ENCODE measurements around the gene MRGPRF.
"Not testable (repeated sequence)": the region's sequence is repeated elsewhere in the genome, so short reads cannot be mapped to it uniquely, and the experiment has no call there.

Gene MRGPRF

DNA sequence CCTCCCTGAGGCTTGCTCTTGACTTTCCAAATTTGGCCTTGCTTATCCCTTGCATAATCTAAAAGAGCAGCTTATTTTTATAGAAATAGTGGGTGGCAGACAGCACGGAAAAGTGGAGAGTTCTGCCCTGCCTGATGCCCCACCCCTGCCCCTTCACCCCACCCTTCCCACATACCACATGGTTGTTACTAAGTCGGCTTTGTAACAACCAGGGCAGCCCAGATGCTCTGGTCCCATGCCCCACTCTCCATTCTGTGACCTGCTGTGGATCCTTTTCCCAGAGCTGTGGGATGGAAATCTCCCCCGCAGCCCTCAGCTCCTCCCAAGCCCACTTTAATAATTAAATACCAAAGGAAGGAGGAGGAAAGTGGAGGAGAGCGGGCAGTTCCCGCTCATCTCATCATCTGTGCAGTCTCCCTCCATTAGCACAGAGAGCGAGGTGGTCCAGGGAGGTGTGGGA is 10.9 kb downstream of the MRGPRF start:
- no peak for DNase-seq

DNA sequence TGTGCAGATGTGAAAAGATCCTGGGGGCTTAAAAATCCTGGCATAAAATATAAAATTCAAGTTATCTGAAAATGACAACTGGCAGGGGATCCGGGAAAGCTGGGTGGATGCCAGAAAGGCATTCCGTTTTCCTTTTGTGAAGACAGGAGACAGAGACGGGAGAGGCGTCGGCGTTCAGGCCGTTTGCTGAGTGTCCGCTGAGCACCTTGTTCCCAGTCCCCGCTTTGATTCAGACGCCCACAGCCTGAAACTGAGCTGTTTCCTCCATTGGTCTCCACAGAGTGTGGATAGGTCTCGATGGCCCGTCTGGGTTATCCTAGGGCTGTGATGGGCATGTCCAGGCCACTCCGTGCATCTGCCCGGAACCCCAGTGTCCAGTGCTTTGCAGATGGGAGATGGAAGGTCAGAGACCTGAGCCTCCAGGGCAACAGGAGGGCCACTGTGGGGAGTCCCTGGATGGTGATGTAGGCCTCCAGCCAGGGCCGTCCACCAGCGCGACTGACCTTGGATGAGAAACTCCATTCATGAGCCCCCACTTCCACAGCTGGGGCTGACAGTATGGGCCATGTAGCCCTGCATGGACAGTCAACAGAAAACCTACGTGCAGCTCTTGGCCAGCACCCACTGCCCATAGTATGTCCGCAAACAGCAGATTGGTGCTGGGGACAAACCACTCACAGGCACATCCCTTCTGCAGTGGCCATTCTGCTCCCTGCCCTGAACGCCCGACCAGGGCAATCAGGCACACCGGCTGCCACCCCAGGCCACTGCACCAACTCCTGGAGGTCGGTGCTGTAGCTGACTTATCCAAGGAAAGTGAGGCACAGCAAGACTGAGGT is 11.6 kb downstream of the MRGPRF start:
- DNase-seq = no peak

DNA sequence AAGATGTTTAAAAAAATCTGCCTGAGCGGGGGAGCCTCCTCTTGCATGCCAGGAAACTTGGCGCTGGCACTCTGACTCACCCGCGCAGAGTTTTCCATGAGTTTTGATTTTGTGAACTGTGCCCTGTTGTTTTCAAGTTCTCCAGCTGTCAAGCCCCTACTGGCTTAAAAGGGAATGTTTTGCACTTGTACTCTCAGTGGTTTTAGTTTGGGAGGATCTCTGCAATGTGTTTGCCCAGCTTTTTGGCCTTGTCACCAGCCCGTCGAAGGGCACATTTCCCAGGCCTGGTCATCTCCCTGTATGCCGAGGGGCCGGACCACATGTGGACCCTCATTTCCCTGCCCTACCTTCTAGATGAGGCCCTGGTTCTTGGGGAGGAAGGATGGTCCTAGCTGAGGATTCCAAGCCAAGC is 12.2 kb downstream of the MRGPRF start:
- DNase-seq = no peak

DNA sequence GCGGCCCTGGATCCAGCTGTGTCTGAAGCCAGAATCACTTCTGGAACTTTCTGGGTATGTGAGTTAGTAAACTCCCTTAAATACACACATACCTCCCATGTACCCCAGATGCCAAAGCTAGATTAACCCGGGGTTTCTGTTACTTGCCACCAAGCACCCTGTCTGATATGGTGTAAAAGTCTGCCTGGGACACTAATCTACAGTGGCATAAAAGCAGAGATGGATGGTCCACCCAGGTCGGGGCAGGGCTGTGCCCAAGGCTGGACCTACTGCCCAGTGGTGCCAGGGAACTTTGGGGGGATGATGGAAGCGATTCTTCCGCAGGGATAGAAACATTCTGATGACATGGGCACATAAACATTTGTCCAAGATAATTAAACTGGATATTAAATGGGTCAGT is 12.7 kb downstream of the MRGPRF start:
- no peak for DNase-seq

DNA sequence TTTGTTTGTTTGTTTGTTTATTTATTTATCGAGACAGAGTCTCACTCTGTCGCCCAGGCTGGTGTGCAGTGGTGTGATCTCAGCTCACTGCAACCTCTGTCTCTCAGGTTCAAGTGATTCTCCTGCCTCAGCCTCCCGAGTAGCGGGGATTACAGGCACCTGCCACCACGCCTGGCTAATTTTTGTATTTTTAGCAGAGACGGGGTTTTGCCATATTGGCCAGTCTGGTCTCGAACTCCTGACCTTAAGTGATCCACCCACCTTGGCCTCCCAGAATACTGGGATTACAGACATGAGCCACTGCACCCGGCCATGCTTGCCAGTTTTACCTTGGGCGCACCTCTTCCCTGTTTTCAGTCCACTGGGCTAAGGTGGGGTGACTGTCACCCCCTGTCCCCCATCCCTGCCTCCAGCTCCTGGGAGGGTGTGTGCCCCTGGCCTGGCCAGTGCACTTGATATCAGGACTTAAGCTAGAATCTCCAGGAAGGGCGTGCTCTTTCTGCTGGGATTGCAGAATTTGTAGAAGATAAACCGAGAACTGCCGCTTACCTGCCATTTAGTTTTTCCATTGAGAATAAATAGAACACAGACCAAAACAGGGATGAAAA is 13.2 kb downstream of the MRGPRF start:
- DNase-seq = not testable (repeated sequence)

DNA sequence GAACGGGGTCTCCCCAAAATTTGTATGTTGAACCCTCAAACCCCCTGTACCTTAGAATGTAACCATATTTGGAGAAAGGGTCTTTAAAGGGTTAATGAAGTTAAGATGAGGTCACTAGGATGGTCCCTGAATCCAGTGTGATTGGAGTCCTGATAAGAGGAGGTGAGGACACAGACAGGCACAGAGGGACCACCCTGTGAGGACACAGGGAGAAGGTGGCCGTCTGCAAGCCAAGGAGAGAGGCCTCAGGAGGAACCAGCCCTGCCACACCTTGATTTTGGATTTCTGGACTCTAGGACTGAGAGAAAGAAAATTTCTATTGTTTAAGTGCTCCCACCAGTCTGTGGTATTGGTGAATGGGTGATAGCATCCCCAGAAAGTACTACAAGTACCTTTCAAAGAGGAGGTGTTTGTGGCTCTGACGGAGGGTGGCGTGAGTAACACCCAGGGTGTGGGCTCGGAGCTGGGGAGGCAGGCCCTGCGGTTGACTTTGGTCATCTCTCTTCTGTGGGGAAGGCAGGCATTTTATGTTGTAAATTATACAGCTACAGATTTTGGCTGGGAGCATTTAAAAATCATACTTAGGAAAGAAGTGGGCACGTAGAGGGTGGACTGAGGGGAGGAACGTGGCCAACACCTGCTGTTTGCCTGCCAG is 13.8 kb downstream of the MRGPRF start:
- DNase-seq = no peak

DNA sequence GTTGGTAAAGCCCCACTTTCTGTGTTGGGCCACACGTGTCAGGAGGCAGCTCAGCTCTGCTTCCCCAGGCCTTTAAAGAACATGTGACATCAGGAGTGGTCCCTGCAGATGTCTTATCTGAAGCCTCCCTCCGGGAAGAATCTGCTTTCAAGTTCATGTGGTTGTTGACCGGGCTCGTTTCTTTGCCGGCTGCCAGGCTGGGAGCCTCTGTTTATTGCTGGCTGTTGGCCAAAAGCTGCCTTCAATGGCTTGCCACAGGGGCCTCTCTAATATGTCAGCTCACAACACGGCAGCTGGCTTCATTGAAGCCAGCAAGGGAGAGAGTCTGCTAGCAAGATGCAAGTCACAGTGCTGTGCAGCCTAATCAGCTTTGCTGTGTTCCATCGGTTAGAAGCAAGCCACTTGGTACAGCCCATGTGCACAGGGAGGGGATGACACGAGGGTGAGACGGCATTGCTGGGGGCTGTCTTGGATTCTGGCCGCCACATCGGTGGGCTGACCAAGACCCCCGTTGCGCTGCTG is 14.6 kb downstream of the MRGPRF start:
- DNase-seq = peak; percentile 74

DNA sequence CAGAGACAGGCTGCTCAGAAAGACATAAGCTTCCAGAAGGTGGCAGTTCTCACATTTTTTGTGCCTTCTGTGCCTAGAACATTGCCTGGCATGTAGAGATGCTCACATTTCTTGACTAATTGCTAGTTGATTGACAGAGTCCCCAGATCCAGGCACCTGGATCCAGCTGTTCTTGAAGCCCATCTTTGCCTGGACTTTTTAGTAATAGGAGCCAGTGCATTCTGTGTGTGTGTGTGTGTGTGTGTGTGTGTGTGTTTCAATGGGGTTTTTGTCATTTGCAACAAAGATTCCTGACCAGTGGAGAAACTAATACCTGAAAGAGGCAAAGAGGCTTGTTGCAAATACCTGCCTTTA is 15.1 kb downstream of the MRGPRF start:
- DNase-seq = no peak

DNA sequence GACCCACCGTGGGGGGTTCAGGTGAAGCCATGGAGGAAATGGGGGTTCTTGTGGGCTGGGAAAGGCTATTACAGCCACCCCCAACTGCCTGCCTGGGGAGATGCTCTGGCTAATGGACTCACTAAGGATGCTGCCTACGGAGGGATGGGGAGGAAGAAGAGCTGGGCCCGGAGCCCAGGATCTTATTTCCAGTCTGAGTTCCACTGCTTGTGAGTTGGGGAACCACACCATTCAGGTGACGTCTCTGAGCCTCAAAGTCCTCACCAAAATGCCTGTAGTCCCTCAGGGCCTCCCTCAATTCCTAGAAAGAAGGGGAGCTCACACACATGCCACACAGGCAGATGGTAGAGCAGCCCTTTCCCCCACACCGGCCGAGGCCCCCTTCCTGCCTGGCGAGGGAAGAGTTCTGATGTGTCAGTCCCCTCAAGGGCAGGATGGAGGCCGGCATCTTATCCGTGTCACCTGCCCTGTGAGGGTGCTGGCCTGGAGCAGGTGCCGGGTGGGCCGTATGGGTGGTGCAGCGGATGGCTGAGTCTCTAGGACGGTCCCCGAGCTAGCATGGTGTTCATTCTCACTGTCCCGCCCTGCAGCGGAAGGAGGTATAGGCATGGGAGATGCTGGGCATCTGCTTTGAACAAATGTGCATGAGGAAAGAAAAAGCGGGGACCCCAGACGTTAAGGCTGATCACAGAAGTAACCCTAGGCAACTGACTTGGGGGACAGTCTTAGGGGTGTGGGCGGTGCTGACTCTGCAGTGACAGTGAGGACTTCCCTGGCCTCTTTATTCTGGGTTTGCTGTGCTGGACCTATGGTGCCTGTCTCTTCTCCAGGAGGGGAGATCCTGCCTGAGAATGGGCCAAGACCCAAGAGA is 15.7 kb downstream of the MRGPRF start:
- DNase-seq = no peak

DNA sequence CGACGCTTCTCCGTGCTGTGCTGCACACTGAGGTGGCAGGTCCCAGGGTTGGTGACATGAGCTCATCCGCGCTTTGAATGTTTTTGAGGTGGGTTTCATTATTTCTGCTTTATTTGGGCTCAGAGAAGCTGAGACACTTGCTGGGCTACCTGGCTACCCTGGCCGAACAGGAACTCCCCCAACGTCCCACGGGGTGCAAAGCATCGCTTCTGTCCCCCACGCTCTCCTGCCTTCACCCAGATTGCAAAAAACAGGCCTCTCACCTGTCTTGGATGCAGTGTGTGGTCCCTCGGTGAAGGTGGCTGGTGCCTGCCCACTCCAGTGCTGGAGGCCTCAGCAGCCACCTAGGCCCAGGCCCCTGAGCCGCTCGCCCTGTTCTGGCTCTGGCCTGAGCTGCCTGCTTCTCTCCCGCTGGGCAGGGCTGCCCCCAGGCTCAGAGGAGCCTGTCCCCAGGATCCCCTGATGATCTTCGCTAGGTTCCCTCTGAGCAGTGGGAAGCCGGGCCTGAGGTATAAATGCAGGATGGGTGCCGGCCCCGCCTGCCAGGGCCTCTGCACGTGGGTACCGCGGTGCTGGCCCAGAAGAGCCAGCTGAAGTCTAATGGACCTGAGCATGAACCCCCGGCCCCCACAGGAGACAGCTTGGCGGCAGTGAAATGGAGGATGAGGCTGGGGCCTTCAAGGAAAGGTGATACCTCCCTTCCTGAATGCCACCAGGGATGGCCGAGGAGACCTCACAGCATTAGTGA is 16.5 kb downstream of the MRGPRF start:
- DNase-seq = no peak

DNA sequence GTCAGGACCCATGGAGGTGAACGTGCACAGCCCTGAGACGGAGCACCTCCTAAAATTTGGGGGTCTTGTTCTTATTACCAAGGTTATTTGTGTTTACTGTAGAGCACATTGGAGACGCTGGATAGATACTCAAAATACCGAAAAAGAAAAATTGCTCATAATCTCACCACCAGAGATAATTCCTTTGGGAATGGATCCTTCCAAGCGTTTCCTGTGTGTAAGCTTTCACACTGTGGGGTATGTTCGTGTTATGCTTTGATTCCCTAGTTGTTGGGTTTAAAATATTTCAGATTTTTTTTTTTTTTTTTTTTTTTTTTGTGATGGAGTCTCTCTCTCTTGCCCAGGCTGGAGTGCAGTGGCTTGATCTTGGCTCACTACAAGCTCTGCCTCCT is 18.2 kb downstream of the MRGPRF start:
- no peak for DNase-seq

DNA sequence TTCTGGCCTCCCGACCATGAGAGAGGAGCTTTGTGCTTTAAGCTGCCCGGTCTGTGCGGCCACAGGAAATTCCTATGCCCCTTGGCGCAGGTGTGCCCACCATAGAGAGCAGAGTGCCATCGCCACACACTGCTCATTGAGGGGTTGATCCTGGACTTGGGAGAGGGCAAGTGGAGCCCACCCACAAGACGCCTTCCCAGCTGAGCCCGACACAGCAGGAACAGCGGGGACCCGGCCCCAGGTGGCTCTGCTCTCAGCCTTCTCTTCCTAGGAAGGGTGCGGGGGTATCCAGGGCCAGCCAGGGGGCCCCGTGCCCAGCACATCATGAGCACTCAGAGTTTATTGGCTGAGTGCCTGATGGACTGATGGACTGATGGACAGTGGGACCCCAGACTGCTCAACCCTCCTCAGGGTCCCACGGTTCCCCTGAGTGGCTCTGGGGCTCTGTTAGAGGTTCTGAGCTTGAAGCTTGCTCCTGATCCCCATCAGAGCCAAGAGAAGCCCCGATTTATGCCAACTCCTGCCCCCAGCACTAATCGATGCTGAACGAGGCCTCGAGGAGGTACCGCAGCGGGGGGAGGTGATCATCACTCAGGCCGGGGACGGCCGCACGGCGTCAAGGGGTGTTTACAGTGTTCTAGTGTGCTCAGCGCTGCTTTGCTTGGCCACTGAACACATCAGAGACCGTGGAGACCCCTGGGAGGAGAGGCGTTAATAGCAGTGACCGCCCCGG is 18.7 kb downstream of the MRGPRF start:
- no peak for DNase-seq

DNA sequence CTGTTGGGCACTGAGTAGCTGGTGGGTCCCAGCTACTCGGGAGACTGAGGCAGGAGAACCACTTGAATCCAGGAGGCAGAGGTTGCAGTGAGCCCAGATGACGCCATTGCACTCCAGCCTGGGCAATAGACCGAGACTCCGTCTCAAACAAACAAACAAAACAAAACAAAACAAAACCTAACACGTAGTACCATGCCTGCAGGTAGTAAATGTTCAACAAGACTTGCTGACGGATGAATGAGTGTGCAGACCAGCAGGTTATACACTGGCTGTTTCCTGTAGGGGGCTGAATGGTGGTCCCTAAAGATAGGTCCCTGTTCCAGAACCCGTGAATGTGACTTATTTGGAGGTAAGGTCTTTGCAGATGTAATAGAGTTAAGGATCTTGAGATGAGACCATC is 19.5 kb downstream of the MRGPRF start:
- no peak for DNase-seq

DNA sequence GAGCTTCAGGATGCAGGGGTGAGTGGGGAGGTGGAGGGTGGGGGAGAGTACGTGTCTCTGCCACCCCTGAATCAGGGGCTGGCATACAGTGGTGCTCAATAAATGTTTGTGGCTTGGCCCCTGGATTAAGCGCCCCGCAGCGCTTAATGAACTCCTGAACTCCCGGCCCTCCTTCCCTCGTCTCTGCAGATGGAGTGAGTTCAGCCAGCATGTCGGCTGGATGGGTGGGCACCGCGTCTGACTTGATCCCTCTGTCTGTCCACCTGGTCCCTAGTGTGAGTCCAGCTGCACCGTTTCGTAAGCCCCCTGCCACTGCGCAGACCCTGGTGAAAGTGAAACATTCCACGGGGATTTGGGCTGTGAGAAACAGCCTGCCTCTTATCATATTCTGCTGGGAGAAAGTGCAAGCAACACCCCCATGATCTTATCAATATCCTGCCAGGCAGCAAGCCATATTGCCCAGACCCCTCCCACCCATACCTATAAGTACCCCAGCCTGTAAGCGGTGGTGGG is 20.2 kb downstream of the MRGPRF start:
- no peak for DNase-seq

DNA sequence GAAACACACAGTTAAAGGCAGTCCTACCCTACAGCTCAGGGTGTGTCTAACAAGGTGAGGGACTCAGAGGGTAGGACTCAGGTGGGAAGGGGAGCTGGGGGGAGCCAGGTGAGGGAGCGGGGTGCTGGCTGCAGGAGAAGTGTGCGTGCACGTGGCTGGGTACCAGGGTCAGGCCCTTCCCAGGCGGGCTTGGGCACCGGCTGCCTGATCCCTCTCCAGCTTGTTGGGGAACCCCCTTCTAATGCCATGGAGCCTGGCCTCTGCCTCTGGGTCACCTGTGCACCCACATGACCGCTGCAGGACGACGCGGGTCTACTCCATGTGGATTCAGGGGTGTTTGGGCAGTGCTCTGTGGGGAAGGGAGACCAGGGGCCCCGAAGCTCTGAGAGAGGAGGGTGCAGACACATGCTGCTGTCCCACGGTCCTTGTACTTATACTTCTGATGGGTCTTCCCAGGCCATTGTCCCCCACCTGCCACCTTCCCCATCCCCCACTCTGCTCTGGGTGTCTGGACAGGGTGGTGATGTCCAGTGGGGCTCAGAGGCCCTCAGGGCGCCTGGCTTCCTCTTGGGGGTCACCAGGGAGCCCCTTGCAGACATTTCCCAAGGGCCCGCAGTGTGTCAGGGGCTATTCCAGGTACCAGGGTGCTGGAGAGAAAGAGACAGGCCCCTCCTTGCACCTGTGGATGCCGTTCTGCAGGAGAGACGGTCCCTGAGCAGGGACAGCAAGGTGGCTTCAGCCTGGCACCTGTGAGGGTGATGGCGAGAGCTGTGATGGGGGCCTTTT is 21.9 kb downstream of the MRGPRF start:
- no peak for DNase-seq

DNA sequence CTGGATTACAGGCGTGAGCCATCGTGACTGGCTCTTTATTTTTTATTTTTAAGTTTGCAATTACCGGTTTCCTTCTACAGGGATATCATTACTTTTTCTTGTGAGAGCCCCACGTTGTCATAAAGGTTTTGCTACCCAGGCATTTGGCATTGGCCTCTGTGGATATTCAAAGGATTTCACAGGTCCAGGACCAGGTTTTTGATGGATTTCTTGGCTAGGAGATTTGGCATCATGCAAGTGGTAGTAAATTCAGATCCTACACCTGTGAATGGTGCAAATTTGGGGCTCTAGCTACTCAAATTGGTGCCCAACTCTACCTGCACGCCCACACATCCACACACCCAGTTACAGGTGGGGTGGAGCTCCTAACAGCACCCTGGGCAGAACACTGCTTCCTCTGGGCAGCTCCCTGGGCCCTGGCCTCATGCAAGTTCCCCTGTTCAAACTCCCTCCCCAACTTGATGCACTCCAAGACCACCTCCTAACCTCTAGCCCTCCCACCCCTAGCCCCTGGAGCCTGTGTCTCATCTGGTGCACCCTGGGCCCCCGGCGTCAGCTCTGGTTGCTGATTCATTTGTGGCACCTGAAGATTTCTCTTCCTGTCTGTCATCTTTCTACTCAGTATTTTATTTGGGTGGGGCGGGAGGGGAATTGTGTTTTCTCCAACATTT is 23.0 kb downstream of the MRGPRF start:
- DNase-seq = no peak

DNA sequence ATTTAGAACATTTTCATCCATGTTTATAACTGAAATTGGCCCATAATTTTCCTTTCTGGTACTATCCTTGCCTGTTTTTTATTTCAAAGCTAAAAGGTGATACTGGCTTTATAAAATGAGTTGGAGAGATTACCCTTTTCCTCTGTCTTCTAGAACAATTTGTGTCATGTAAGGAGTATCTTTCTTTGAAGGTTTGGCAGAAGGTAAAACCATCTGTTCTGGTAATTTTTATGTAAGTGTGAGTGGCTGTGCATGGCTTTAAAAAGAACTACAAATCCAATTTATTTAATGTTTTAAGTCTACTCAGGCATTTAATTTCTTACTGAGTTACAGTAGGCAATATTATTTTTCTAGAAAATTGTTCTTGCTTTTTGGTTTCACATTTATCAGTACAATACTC is 24.6 kb downstream of the MRGPRF start:
- DNase-seq = no peak

DNA sequence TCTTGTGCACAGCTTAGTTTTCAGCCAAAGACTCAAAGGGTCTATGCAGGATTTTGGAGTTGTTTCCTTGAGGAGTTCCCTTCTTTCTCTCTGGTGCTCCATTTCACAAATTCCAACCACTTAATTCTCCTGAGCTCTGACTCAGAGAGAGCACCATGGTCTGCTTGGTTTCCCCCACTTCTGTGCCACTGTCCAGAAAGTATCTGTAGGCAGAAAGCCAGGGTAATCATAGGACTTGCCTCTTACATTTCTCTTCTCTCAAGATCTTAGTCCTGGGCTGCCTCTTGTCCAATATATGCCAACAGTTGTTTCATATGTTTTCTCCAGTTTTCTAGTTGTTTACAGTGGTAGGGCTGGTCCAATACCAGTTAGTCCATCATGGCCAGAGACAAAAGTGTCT is 25.8 kb downstream of the MRGPRF start:
- no peak for DNase-seq

DNA sequence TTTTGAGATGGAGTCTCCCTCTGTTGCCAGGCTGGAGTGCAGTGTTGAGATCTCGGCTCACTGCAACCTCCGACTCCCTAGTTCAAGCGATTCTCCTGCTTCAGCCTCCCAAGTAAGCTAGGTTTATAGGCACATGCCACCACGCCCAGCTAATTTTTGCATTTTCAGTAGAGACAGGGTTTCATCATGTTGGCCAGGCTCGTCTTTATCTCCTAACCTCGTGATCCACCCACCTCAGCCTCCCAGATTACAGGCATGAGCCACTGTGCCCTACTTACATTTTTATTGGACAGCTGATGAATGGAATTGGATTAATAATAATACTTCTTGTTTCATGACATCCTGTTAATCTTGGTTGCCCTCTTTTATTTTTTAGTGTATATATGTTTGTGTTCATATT is 29.2 kb downstream of the MRGPRF start:
- no peak for DNase-seq

DNA sequence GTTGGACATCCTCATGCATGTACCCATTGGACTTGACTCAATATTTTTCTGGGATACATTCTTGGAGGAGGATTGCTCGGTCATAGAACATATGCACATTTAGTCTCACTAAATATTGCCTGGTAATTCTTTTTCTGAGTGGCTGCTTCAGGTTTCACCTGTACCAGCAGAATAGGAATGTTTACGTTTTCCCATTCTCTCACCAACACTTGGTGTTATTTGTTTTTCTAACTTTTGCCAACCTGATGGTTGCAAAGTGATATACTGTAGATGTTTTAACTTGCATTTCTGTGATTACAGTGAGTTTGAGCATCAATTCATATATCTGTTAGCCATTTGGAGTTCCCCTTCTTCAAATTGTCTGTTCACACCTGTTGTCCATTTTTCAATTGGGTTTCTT is 30.9 kb downstream of the MRGPRF start:
- DNase-seq = no peak

All from NCI-H510A (cell line).